Mesothelial cell of epicardium (in vitro differentiated cells): ENCODE measurements around the gene DENND5B. TPM values are rescaled to one million over a fixed set of nuclear protein-coding genes. Genes with fewer than 3 reads are reported as not detected.
A peak's percentile ranks its signal among the peaks of the same experiment; 100 is the strongest.
"Not testable (repeated sequence)": the region's sequence is repeated elsewhere in the genome, so short reads cannot be mapped to it uniquely, and the experiment has no call there.

Experiments
- DNase-seq, 2 experiments: peaks; one replicate each; pipeline ENCODE4 v3.0.0; 2021; ENCODE audit warnings: low spot score in 2 of 2; ENCODE audit not compliant: unreplicated experiment in 2 of 2
- H3K27ac Mint-ChIP-seq: 2 replicates; pipeline ENCODE4 v1.8.0; 2021; ENCODE audit warnings: mixed read lengths
- H3K27me3 Mint-ChIP-seq: 2 replicates; pipeline ENCODE4 v1.8.0; 2021; ENCODE audit warnings: low read depth, mixed read lengths
- H3K36me3 Mint-ChIP-seq: 2 replicates; pipeline ENCODE4 v1.8.0; 2021; ENCODE audit warnings: mixed read lengths
- H3K4me1 Mint-ChIP-seq: 2 replicates; pipeline ENCODE4 v1.8.0; 2021; ENCODE audit warnings: mixed read lengths
- H3K4me3 Mint-ChIP-seq: 2 replicates; pipeline ENCODE4 v1.8.0; 2021; ENCODE audit warnings: mild to moderate bottlenecking, moderate library complexity, mixed read lengths
- H3K9me3 Mint-ChIP-seq: 2 replicates; pipeline ENCODE4 v1.8.0; 2021; ENCODE audit warnings: mixed read lengths
- total RNA-seq: library from RNA; stranded (reverse); gene quantifications from 3 replicates; pipeline ENCODE4 v1.2.1, GENCODE V29; 2021
- TF ChIP-seq, protein P1 (sequence below): fragments of 200-600 bp; sonication (generic); IDR thresholded peaks from one replicate; pipeline ENCODE4 v1.5.0; 2021; ENCODE audit warnings: antibody characterized with exemption; ENCODE audit not compliant: unreplicated experiment

DENND5B gene
- total RNA-seq, 1 donor from 2014 or later = 27.1 TPM

DNA sequence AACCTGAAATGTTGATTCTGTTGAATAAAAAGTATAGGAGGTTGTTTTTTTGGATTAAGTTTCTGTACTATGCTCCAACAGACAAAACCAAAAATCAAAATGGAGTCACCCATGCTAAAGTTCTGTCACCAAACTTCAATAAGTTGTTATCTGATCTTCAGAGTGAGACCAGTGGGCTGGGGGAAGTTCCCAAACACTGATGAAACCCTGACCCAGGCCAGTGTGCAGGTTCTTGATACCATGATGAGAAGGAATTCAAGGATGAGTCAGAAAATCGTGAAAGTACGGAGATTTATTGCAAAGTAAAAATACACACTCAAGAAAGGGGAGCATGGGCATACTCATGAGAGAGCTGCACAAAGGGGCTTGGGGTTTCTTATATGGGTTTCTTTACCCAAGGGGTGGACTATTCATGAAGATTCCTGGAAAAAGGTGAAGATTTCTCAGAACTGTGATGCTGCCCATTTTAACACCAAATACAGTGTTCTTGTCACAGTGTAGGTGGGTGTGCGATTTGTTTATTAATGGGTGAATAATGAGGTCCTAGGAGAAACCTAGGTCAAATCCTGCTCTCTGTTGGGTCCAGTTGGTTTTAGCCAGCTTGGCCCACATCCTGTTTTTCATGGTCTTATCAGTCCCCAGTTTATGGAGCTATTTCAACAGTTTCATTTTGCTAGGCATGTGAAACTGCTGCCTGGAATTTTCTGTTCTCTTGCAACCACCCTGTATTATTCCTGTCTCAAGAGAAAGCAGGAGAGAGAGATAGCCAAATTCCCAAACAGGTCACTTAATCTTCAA, 27.5 kb upstream of the DENND5B start:
- Mint-ChIP-seq H3K4me1 (peaks cover 8% of the 10 kb centered on the region), H3K27me3 (no peaks in the 10 kb centered on the region), H3K4me3 (no peak overlapping the region), H3K36me3 (no peaks in the 10 kb centered on the region), H3K9me3 (no peaks in the 10 kb centered on the region), H3K27ac (peak overlapping the region; percentile 13)
- TF ChIP-seq, protein P1, sequence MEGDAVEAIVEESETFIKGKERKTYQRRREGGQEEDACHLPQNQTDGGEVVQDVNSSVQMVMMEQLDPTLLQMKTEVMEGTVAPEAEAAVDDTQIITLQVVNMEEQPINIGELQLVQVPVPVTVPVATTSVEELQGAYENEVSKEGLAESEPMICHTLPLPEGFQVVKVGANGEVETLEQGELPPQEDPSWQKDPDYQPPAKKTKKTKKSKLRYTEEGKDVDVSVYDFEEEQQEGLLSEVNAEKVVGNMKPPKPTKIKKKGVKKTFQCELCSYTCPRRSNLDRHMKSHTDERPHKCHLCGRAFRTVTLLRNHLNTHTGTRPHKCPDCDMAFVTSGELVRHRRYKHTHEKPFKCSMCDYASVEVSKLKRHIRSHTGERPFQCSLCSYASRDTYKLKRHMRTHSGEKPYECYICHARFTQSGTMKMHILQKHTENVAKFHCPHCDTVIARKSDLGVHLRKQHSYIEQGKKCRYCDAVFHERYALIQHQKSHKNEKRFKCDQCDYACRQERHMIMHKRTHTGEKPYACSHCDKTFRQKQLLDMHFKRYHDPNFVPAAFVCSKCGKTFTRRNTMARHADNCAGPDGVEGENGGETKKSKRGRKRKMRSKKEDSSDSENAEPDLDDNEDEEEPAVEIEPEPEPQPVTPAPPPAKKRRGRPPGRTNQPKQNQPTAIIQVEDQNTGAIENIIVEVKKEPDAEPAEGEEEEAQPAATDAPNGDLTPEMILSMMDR = no peak
- no peak for DNase-seq

DNA sequence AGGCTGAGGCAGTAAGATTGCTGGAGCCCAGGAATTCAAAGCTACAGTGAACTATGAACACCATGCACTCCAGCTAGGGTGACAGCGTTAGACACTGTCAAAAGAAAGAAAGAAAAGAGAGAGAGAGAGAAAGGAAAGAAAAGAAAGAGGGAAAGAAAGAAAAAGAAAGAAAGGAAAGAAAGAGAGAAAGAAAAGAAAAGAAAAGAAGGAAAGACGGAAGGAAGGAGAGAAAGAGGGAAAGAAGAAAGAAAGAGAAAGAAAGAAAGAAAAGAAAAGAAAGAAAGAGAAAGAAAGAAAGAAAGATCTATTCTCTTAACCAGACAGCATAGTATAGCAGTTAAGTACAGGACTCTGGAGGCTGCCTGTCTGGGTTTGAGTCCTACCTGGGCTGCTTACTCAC, 21.9 kb upstream of the DENND5B start:
- Mint-ChIP-seq H3K9me3 (peaks cover 11% of the 10 kb centered on the region), H3K27ac (no peak overlapping the region), H3K4me1 (no peaks in the 10 kb centered on the region), H3K27me3 (no peaks in the 10 kb centered on the region), H3K36me3 (peaks cover 5% of the 10 kb centered on the region), H3K4me3 (no peak overlapping the region)
- DNase-seq = no peak
- TF ChIP-seq, protein P1 = no peak

DNA sequence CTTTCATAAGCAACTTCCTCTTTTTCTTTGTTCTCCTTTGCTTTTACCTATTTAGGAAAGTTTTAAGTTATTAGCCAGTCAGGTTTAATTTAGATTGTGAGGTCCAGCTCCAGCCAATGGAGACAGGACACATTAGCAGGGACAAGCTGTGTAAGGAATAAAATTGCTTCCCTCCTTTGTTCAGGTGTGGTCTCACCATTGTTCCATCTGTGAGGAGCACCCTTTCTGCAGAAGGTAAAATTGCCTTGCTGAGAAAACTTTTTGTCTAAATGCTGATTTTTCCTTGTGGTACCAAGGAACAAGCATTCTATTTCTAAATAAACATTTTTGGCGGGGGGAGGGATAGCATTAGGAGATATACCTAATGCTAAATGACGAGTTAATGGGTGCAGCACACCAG, 17.4 kb upstream of the DENND5B start:
- H3K27ac Mint-ChIP-seq, H3K36me3 Mint-ChIP-seq, DNase-seq, H3K4me1 Mint-ChIP-seq, H3K27me3 Mint-ChIP-seq, H3K4me3 Mint-ChIP-seq: not testable (repeated sequence)
- H3K9me3 Mint-ChIP-seq = peaks cover 17% of the 10 kb centered on the region

DNA sequence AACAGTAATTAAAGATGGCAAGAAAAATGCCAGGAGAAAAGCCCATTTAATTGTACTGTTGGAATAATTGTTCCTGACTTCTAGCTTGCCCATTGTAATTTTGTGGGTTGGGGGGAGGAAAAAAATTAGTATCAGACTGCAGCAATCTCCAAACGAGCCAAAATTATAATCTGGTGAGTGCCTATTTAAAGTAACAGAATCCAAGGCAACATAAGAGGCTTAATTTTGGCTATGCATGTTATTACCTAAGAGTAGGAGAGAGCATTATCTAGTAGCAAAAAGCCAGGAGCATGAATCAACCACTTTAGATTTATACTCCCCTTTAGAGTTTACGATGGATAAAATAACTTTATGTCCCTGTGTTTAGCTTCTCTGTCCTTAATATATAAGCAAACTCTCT, 14.6 kb upstream of the DENND5B start:
- no peaks in the 10 kb centered on the region for H3K4me1 Mint-ChIP-seq
- no peak overlapping the region for H3K4me3 Mint-ChIP-seq
- H3K9me3 Mint-ChIP-seq = peaks cover 17% of the 10 kb centered on the region
- TF ChIP-seq, protein P1 = no peak
- H3K36me3 Mint-ChIP-seq = peaks cover 8% of the 10 kb centered on the region
- no peak for DNase-seq
- no peak overlapping the region for H3K27ac Mint-ChIP-seq
- H3K27me3 Mint-ChIP-seq = no peaks in the 10 kb centered on the region

DNA sequence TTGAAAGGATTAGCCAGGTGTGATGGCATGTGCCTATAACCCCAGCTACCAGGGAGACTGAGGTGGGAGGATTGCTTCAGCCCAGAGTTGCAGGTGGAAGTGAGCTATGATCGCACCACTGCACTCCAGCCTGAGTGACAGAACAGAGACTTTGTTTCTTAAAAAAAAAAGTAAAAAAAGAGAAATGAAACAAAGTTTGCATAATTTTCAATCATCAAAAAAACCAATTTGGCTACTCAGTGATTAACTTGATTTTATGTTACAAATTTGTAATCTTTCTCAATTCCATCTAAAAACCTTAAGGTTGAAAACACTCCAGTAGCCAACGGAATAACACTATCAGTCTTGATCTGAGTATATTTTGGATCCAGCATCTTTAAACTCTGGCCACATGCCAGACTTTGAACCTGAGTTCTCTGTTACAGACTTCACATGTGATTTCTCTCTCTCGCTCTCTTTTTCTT, 12.6 kb upstream of the DENND5B start:
- Mint-ChIP-seq H3K9me3 (peaks cover 11% of the 10 kb centered on the region), H3K4me3 (no peak overlapping the region), H3K4me1 (no peaks in the 10 kb centered on the region), H3K27me3 (no peaks in the 10 kb centered on the region), H3K27ac (no peak overlapping the region), H3K36me3 (peaks cover 7% of the 10 kb centered on the region)
- TF ChIP-seq, protein P1 = no peak
- no peak for DNase-seq

DNA sequence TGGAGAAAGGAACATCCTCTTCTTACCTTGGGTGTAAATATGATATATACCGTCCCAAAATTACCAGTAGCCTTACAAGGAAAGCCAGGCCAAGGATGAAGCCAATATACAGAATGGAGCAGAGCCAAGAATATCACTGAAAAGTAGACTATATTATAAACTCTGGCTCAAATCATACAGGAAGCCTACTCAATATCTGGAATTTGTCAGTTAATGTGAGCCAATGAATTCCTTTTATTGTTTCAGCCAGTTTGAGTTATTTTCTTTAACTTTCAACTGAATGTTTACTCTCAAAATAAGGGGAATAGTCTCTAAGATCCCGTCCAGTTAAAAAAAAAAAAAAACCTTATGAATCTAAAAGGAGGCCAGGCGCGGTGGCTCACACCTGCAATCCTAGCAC, 9.8 kb upstream of the DENND5B start:
- no peaks in the 10 kb centered on the region for H3K36me3 Mint-ChIP-seq
- TF ChIP-seq, protein P1 = no peak
- no peaks in the 10 kb centered on the region for H3K27me3 Mint-ChIP-seq
- no peaks in the 10 kb centered on the region for H3K4me1 Mint-ChIP-seq
- no peaks in the 10 kb centered on the region for H3K9me3 Mint-ChIP-seq
- no peak overlapping the region for H3K4me3 Mint-ChIP-seq
- no peak overlapping the region for H3K27ac Mint-ChIP-seq
- no peak for DNase-seq
